Cortex of kidney (tissue), 1 donor: ENCODE results near the gene TRAPPC3.
A peak's percentile ranks its signal among the peaks of the same experiment; 100 is the strongest.
"Not testable (repeated sequence)": the region's sequence is repeated elsewhere in the genome, so short reads cannot be mapped to it uniquely, and the experiment has no call there.

Experiments used
- DNase-seq: peaks from one replicate; lab custom pipeline; 2025; lab: John Stamatoyannopoulos, UW

The TRAPPC3 gene

DNA sequence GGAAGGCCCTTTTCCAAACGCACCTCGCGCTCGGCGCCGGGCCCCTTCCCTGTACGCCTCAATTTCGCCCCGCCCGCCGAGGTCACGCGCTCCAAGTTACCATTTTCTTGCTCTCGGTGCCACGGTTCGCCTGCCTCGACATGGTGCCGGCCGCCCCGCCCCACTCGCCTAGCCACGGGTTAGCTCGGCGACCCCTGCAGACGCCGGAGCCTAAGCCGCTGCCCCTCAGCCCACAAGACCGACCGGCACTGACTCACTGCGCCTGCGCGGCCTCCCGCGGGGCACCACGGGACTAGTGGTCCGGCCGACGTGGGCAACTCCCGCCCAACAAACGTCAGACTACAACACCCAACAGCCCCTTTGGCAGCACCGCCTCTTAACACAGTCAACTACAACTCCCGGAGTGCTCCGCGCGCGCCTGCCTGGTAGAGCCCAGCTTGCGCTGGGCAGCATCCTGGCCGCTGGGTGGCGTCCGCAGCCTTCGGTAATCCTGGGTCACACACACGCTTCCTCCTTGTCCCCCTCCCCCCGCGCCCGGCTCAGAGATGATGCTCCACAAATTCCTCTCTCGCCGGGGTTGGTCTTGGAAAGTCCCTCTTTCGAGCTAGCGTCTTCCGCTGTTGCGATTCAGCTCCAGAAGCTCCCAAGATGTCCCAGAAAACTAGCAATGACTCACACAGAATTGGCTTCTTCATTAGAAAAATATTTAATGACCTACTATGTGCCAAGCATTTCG lies at the start of gene TRAPPC3:
Gene TRAPPC3 (minus strand): TSS at position 250 of the 736 bp plus-strand sequence. CDS start 108 bp downstream, at position 142.
- peak; percentile 97 for DNase-seq

DNA sequence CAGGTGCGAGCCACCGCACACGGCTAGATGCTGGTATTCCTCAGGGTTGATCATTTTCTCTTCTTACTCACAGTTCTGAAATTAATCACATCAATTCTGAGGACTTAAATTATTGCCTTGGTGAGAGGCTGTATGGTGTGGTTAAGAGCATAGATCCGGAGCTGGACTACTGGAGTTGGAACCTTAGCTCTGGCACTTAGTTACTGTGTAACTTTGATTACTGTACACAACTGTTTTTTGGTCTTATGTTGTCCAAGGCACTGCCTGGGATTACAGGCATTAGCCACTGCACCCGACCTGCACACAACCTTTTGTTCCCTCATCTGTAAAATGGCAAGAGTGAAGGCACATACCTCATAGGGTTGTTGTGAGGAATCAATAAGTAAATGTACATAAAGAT lies 49.4 kb upstream of the TRAPPC3 start:
- DNase-seq = no peak

DNA sequence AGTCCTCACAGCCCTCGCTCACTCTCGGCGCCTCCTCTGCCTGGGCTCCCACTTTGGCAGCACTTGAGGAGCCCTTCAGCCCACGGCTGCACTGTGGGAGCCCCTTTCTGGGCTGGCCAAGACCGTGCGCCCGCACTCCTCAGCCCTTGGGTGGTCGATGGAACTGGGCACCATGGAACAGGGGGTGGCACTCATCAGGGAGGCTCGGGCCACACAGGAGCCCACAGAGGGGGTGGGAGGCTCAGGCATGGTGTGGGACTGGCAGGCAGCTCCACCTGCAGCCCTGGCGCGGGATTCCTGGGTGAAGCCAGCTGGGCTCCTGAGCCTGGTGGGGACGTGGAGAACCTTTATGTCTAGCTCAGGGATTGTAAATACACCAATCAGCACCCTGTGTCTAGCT lies 47.5 kb upstream of the TRAPPC3 start:
- DNase-seq = not testable (repeated sequence)

DNA sequence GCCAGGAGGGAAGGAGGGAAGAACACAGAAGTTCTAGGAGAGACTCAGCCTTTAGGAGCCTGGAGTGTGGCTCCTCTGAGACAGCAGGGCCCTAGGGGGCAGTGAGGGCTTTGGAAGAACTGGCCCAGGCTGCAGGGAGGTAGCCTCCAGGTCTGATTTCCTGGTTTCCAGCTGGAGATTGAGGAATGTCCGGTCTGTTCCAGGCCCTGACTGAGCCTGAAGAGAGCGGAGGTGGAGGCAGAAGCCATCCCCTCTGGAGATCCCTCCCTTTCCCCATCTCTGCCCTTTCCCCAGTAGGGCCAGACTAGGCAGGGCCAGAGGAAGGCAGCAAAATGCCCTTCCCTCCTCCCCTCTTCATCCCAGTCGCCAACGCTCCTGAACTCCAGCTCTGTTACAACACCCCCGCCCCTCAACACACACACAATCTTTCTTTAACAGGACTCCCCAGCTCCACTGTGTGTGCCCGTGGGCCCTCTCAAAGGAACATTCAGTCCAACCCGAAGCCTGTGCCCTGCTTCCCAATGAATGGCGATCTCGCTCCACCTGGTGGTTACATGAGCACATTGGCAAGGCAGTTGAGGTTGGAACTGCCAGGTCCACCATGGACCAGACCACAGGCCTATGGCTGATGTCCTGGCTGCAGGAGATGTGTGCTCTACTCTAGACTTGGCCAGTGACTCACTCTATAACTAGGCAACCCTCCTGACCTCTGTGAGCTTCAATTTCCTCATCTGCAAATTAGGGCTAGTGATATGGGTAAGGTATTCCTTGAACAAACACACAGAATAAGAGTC lies 38.7 kb upstream of the TRAPPC3 start:
- no peak for DNase-seq

DNA sequence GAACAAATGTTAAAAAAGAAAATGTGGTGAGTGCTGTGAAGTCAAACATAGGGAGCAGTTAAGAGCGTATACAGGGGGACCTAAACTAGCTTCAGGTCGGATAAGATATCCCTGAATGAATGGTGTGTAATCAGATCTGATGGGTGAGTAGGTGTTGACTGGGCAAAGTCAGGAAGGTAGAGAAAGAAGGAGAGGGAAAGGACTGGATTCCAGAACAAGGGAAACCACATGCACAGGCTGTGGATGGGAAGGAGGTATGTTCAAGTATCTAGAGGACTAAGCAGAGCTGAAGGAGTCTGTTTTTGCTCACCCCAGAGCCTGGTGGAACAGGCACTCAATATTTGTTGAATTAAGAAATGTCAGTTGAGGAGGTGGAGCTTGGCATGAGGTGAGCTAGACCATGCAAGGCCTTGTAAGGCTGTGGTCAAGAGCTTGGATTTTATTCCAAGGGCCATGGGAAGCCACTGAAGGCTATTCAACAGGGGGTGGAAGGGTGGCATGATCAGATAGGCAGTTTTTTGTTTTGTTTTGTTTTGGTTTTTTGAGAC lies 34.1 kb upstream of the TRAPPC3 start:
- DNase-seq = no peak

DNA sequence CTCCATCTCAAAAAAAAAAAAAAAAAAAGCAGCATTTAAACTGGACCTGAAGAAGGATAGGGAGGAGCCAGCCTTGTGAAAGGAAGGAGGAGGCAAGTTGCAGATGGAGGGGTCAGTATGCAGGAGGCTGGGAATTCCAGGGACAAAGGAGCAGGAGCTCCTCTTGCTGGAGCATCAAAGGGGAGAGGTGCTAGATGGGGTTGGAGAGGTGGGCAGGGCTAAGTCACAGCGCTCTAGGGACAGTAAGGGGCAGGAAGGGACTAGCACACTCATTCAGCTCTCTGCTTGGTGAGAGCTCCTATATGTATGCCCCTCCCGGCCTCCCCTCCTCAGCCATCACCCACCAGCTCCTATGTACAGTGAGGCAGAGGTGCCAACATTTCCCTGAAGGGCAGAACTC lies 33.4 kb upstream of the TRAPPC3 start:
- DNase-seq = no peak

DNA sequence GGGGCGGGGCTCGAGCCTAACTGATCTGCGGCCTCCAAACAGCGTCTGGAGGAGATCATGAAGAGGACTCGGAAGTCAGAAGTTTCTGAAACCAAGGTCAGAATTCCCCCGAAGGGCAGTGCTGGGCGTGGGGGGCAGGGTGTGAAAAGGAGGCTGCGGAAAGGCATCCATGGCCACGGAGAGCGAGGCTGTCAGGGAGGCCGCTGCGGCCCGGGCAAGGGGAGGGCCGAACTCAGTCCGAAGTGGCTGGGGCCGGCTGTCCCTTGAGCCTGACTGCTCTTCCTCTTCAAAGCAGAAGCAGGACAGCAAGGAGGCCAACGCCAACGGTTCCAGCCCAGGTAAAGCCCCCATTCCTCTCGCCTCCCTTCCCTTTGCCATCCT lies 29.9 kb upstream of the TRAPPC3 start:
- no peak for DNase-seq

DNA sequence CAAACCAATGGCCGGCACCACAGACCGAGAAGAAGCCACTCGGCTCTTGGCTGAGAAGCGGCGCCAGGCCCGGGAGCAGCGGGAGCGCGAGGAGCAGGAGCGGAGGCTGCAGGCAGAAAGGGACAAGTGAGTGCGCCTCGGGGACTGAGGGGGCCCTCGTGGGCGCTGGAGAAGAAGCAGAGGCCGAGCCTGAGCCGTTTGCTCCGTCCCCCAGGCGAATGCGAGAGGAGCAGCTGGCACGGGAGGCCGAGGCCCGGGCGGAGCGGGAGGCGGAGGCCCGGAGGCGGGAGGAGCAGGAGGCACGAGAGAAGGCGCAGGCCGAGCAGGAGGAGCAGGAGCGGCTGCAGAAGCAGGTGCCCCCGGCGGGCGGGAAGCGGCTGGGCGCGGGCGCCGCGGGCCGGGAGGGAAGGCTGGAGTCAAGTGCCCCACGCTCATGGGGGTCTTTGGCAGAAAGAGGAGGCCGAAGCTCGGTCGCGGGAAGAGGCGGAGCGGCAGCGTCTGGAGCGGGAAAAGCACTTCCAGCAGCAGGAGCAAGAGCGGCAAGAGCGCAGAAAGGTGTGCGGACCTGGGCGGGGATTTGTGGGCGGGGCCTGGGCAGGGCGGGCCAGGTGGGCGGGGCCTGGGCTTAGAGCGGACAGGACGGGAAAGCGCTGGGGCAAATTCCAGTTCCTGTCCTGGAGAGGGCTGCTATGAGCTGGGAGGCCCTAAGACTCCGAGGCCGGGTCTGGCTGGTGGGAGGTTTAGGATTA lies 29.4 kb upstream of the TRAPPC3 start:
- DNase-seq = no peak

DNA sequence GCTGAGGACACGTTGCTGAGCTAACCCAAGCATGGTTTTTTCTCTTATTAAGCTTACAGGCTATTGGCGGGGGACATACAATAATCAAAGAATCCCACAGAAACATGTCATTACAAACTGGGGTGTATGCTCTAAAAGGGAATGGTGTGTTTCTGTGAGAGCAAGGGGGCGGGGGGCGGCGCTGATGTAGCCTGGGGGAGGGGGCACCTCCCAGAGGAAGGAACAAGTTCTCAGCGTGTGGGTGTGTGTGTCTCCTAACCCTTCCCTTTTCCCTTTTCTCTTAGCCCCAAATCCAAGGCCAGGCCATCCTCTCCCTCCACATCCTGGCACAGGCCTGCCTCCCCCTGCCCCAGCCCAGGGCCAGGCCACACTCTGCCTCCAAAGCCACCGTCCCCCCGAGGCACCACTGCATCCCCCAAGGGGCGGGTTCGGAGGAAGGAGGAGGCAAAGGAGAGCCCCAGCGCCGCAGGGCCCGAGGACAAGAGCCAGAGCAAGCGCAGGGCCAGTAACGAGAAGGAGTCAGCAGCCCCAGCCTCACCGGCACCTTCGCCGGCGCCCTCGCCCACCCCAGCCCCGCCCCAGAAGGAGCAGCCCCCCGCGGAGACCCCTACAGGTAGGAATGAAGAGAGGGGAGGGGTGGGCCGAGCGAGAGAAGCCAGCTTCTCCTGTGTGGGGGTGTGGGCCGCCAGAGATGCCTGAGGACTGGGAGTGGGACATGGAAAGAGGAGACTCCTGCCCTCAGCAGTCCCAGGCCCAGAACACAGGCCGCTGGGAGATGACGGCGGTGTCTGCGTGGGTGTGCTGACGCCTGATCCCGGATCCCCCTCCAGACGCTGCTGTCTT lies 28.5 kb upstream of the TRAPPC3 start:
- DNase-seq = no peak

DNA sequence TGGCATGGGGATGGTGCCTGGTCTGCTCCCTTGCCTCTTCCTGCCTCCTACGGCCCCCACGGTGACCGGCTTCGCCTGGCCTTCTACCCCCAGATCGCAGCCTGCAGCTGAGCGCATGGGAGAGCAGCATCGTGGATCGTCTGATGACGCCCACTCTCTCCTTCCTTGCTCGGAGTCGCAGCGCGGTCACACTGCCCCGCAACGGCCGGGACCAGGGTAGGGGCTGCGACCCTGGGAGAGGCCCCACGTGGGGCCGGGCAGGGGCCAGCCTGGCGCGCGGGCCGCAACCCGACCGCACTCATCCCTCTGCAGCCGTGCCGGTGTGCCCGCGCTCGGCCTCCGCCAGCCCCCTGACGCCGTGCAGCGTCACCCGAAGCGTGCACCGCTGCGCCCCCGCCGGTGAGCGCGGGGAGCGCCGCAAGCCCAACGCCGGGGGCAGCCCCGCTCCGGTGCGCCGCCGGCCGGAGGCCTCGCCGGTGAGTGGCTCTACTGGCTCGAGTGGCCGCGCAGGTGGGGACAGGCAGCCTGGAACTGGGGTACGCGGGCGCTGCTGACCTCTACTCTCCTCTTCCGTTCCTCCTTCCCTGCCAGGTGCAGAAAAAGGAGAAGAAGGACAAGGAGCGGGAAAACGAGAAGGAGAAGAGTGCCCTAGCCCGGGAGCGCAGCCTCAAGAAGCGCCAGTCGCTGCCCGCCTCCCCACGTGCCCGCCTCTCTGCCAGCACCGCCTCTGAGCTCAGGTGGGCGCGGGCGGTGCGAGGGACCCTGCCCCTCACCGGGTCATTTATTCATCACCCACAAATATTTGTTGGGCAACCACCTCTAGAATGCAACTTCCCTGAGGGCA lies 27.0 kb upstream of the TRAPPC3 start:
- DNase-seq = no peak

DNA sequence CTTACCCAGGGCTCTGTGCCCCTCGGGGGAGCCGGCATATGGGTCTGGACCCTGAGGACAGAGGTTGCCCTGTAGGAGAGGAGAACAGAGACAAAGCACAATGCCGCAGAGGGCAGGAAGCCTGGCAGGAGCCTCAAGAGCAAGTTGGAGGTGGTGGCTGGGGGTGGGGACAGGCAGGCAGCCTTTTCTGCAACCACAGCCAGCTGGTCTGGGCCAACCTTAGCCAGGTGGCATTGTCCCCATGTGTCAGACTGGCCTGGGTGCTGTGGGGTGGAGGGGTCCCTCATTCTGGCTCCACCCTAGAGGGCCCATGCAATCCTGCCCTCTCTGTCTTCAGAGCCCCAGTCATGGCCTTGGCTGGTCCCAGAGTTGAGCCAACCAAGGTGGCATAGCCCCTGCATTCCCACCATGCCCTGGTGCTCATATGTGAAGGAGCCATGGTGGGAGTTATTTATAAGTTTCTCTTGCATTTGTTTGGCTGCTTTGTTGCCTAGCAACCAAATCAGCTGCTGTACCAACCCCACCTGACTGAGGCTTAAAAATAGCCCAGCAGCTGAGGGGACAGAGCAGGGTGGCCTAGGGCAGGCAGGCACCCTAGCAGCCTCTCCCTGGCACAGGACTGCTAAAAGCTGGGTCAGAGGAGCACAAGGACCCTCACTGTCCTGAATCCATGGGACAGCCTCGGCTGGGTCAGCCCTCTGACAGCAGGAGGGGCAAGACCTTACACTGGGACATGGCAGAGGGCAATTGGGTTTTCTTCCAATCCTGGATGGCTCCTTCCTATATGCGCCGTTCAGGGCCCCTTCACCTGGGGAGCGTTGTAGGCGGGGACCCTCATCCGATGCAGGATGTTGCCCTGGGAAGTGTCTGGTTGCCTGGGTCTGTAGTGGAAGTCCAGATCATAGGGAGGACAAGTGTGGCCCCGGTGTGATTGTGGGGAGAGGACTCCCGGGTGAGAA lies 26.1 kb upstream of the TRAPPC3 start:
- DNase-seq = no peak

DNA sequence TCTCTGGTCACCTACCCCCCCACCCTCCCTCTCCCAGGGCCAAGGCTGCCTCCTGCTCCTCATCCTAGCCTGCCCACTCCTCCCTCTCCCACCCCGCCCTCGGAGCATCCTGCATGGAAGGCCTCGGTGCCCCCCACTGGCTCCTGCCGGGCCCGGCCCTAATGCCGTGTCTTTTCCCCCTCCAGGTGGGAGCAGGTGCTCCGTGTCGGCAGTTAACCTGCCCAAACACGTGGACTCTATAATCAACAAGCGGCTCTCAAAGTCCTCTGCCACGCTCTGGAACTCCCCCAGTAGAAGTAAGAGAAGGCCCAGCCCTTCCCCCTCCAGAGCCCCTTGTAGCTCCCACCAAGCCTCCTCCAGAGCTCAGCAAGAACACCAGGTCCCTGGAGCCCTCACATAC lies 25.4 kb upstream of the TRAPPC3 start:
- no peak for DNase-seq

DNA sequence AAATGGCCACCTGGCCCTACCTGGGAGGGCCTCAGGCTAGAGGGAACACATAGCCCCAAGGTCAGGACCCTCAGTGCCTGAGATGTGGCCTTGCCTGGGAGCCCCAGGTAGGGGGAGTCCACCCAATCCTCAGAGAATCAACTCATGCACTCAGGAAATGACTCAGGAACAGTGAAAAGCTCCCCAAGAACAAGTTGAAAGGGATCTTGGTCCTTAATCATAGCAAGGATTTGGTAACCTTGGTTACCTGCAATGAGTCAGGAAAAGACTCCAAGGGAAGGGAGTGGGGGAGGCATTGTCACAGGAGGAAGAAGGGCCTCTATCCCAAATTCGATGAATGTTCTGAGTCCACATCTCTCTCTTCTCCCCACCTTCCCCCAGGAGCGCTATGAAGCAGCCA lies 23.7 kb upstream of the TRAPPC3 start:
- DNase-seq = no peak

DNA sequence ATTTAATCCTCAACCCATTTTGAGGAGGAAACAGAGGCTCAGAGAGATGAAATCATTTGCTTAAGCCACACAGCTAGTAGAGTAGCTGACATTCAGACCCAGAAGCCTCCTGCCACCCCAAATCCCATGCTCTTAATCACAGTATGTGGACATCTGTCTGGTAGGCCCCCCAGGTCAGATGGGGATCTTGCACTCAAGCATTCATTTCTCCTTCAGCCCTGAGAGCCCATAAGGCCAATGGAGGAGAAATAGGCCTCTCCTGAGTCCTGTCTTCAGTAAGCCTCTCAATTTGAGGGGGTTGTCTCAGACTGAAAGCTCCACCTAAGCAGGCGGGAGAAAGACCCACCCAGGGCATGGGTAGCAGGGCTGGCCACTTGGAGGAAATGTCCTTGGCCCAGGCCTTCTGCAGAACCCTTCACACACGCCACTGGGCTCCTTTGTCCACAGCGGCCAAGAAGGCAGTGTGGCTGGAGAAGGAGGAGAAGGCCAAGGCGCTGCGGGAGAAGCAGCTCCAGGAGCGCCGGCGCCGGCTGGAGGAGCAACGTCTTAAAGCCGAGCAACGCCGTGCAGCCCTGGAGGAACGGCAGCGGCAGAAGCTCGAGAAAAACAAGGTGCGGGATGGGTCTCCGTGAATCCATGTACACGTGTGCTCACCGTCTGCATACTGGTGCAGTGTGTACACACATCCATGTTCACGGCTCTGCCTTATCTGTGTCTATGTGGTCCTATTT lies 22.9 kb upstream of the TRAPPC3 start:
- no peak for DNase-seq

DNA sequence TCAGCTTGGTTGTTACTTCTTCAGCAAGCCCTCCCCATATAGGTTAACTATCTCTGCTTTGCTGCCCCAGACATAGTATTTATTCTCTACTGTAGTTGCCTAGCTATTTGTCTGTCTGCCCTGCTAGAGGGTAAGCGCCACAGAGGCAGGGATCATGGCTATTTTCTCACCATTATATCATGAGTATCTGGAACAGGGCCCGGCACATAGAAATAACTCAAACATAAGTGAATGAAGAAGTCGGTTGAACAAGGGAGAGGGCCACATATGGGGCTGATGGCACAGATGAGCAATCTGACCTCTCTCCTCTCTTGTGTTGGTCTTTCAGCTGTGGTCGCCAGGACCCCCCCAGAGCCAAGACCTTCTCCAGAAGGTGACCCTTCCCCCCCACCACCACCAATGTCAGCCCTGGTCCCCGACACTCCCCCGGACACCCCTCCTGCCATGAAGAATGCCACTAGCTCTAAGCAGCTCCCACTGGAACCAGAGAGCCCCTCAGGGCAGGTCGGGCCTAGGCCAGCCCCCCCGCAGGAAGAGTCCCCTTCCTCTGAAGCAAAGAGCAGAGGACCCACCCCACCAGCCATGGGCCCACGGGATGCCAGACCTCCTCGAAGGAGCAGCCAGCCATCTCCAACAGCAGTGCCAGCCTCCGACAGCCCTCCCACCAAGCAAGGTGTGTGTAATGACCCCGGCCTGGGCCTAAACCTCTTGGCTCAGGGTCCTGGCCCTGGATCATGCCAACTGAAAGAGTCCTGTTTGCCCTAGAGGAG lies 21.5 kb upstream of the TRAPPC3 start:
- no peak for DNase-seq

DNA sequence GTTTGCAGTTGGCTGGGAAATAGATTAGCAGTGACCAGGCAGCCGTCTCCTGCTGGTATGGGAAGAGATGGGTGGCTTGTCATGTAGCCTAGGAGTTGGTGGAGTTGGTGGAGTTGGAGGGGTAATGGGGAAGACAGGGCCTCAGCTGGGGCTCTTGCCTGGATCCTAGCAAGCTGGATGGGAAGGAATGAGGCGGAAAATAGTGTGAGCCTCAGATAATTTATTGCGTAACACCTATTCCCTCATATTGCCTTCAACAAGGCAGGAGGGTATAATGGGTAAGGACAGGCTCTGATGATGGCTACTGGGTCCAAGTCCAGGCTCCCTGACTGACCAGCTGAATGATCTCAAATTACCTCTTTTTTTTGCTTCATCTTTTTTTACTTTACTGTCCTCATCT lies 19.2 kb upstream of the TRAPPC3 start:
- no peak for DNase-seq

DNA sequence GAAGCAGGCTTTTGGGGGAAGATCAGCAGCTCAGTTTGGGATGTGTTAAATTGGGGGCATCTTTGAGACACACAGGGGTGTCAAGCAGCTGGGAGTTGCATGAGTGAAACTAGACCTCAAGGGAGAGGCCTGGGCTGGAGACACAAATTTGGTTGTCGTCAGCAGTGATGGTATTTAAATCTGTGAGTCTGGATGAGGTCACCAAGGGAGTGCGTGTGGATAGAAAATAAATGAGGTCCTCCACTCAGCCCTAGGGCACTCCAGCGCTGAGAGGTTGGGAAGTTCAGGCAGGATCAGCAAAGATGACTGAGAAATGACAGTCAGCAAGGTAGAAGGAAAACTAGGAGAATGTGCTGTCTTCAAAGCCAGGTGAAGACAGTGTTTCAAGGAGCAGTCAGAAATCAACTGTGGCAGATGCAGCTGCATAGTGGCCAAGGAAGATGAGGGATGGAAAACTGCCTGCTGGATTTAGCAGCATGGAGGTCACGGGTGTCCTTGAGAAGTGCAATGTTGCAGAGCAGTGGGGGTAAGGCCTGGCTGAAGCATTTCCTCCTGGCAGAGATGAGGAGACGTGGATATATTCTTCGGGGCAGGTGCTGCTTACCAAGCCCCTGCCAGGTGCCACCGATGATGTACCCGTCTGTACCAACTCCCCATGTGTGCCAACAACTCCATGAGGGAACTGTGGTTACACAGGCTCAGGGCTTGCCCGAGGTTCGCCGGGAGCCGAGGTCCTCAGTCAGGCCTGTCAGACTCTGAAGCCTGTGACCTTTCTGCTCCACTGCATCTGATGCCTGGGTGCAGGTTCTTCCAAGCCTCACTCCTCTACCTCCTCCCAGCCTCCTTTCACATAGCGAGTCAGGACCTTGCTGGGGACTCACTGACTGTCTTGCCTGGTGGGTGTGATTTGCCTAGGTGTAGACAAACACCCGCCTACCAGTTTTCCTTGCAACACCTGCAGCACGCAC lies 17.9 kb upstream of the TRAPPC3 start:
- no peak for DNase-seq
